NCI-H1092 (cell line): ENCODE results near the gene ACP1.

Source experiments
- DNase-seq: peaks from one replicate; lab custom pipeline; 2025; lab: John Stamatoyannopoulos, UW

Gene ACP1

GRCh38 chr2:264493-265468, at the start of gene ACP1:
TSS of gene ACP1 (plus strand) at chr2:264947. CDS start at chr2:264965, 18 bp downstream.
- DNase-seq: peak; percentile 89

DNA sequence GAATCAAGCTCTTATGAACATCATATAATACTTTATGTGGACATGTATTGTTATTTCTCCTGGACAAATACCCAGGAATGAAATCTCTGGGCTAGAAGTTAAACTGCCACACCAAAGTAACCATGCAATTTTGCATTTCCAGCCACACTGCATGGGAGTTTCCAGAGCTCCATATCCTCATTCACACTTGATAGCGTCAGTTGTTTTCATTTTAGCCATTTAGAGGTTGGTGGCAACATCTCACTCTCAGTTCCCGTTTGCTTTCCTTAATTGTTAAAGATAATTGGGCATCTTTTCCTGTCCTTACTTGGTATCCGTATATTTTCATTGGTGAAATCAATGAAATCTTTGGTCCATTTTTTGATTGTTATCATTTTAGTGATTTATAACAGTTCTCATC, 48.7 kb upstream of the ACP1 start:
- no peak for DNase-seq

DNA sequence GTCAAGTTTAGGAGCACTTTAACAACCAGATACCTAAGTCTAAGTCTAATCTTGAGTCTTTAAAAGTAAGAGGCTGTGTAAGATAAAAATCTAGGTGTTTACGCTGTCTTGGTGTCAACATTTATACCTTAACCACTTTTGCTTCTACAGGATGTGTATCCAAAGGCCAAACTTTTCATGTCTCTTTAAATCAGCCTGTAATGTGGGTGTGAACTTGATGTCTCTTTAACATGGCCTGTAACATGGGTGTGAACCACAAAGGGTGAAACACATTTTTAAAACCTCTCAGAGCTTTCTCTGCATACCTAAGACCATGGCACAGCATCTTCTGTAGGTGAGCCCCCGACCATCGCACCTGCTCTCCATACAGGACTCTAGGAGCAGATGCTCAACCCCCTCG, 41.3 kb upstream of the ACP1 start:
- DNase-seq: no peak

- DNase-seq: no peak
Observed at GRCh38 chr2:223971-224760, 40.6 kb upstream of the ACP1 start.

GRCh38 chr2:228115-228514, 36.6 kb upstream of the ACP1 start:
- DNase-seq: no peak

GRCh38 chr2:228518-229278, 36.0 kb upstream of the ACP1 start:
- DNase-seq: no peak

DNA sequence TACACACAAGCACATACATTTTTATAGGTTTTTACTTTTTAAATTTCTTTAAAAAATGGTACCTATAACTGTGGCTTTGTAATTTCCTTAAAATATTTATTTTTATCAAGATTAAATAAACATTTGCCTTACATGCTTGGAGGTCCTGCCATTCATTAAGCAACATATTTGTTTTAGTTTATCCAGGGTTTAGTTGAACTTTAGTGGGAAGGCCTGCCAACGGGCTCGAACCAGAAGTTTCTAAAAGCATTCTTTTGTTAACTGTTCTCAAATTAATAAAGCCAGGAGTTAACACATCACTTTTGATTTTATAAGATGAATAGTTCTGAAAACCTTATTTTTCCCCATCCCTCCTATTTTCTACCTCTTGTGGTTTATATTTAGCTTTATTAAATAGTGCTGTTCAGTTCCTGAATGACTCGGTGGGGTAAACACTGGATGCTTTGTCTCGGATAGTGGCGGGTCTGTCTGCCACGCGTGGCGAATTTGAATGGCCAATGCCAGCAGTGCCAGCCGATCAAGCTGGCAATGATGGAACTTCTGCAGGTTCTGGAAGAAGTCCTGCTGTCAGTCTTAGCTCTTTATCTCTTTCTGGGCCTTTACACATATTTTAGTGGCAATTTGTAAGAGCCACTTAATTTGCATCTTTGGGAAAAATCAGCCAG, 33.1 kb upstream of the ACP1 start:
- no peak for DNase-seq

- DNase-seq: no peak
Observed at GRCh38 chr2:233030-233429, 31.7 kb upstream of the ACP1 start.

DNA sequence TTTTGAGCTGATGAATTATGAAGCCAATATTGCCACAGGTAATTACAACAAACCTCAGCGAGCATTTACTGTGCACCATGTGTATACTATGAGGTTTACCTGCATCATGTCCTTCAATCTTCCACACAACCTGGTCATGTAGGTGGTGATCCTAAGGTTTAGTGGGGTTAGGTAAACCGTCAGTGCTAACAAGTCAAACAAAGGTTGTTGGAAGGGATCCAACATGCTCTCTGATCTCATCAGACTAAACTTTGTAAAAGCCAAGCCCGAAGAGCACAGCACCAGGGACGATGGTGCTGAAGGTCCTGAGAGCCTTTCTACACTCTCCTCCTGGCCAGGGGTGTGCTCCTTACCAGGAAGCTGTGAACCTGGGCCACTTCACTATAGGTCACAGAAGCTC, 30.3 kb upstream of the ACP1 start:
- no peak for DNase-seq

DNA sequence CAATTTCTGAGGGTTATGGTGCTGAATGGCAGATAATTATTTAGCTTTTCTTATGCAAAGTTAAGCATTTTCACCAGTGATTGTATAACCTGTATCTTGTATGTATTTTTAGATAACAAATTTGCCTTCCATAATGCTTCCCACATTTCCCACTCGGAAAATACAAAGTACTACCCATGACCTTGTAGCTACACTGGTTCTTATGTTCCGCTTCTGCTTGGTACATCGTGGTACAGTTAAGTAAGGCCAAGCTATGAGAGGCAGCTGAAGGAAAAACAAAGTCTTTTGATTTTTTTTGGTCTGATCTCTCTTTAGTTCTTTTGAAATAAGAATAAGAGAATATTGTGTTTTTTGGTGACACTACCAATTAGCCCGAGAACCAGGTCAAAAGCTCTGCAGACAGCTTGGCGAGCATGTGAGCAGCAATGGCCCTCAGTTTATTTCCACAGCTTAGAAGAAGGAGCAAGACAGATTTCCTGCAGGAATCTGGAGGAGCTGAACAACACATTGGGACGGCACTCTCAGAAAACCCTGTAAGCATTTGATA, 27.7 kb upstream of the ACP1 start:
- DNase-seq: no peak

DNA sequence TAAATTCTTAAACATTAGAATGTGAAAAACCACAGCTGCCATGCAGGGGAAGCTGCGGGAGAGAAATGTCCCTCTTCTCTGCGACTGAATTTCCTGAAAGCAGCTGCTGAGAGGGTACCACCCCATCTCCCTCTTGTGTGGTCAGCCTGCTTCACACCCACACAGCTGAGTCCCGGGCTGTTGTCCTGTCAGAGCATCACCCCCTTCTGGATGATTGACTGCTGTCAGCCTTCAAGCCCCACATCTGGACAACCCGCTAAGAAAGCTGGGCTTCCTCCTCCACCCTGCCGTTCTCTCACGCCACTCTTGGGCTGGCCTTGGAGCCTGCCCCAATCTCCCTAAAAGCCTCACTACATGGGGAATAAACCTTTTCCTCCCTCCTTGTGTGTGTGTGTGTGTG, 26.9 kb upstream of the ACP1 start:
- DNase-seq: no peak

DNA sequence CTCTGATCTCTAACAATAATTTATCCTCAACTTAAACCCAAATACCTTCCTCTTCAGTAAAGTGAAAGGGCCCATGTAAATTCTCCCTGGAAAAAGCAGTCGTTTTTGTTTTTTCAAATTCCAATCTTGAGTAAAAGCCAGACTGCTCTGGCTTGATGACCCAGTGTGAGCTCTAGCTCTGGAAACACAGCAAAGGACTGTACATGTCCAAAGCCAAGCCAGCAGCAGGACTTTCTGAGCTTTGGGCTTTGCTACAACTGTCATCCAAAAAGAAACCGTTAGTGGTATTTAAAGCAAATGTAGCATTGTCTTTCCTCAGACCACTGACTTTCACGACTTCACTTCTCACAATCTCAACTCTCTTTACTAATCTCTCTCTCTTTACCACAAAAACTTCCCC, 26.3 kb upstream of the ACP1 start:
- DNase-seq: no peak

- DNase-seq: no peak
Observed at GRCh38 chr2:238869-239268, 25.9 kb upstream of the ACP1 start.

DNA sequence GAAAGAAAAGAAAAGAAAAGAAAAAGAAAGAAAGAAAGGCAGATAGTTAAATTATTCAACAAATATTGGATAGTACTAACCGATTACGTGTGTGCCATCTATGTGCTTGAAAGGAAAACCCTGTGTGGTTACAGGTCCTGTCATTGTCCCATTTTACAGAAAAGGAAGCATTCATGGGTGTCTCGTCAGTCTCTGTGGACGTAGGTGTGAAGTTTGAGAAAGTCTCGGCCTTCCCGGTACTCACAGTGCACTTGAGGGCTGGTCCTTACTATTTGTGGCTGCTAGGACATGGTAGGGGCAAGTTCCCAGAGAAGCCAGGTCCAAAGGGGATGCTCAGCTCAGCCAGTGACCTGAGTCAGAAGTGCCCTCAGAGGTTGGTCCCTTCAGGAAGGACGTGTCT, 20.2 kb upstream of the ACP1 start:
- DNase-seq: no peak

GRCh38 chr2:246489-247144, 18.1 kb upstream of the ACP1 start:
- peak; percentile 11 for DNase-seq

GRCh38 chr2:248724-249123, 16.0 kb upstream of the ACP1 start:
- no peak for DNase-seq

DNA sequence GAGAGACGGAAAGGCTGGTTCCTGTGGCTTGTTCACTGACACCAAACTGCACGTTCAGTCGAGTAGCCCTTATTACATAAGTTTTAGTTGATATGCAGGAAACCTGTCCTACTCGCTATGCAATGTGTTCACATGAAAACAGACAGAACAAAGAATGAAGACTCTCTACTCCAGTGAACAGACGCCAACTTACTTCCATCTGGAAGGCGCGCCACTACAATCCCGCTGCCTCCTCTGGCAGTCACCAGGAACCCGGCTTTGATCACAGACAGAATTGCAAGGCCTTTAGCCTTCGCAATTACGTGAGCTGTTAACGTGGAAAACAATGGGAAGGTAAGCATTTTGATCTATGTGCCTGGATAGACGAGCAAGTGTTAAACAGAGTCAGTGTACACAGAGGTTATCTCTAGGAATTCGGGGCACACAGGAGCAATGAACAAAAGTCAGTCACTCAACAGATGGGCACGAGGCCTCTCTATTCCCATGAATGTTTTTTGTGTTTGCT, 15.2 kb upstream of the ACP1 start:
- no peak for DNase-seq

GRCh38 chr2:252001-252602, 12.6 kb upstream of the ACP1 start:
- DNase-seq: no peak

DNA sequence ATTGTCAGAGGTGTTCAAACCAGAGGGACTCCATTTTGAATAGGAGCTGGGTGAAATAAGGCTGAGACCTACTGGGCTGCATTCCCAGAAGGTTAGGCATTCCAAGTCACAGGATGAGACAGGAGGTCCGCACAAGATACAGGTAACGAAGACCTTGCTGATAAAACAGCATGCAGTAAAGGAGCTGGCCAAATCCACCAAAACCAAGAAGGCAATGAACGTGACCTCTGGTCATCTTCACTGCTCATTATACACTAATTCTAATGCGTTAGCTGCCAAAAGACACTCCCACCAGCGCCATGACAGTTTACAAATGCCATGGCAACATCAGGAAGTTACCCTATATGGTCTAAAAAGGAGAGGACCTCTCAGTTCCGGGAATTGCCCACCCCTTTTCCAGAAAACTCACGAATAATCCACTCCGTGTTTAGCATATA, 11.5 kb upstream of the ACP1 start:
- DNase-seq: no peak

DNA sequence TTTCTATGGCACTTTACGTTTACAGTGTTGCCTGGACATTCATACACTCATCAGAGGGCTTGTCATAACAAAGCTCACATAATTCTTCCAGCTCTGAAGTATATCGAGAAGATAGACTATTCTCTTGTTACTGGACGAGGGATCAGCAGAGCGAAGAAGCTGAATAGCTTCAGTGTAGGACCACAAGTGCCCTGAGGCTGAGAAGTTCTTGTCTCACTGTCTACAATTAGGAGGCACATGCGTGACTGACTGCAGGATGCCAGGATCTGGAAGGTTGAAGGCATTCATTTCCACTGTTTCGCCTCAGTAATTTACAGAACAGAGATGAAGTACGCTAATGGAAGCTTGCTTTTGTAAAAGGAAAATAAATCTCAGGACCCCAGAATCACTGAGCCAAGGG, 10.5 kb upstream of the ACP1 start:
- no peak for DNase-seq
